Measurements from ENCODE around the gene CLASP1. TPM values are rescaled to one million over a fixed set of nuclear protein-coding genes. Genes with fewer than 3 reads are reported as not detected.

The CLASP1 gene
- total and polyA plus RNA-seq, 2 of the 8 experiments (the other 6 are each of a cell fraction or from before 2014, with no cell fraction given), result 7.3 to 53.9 TPM

DNA sequence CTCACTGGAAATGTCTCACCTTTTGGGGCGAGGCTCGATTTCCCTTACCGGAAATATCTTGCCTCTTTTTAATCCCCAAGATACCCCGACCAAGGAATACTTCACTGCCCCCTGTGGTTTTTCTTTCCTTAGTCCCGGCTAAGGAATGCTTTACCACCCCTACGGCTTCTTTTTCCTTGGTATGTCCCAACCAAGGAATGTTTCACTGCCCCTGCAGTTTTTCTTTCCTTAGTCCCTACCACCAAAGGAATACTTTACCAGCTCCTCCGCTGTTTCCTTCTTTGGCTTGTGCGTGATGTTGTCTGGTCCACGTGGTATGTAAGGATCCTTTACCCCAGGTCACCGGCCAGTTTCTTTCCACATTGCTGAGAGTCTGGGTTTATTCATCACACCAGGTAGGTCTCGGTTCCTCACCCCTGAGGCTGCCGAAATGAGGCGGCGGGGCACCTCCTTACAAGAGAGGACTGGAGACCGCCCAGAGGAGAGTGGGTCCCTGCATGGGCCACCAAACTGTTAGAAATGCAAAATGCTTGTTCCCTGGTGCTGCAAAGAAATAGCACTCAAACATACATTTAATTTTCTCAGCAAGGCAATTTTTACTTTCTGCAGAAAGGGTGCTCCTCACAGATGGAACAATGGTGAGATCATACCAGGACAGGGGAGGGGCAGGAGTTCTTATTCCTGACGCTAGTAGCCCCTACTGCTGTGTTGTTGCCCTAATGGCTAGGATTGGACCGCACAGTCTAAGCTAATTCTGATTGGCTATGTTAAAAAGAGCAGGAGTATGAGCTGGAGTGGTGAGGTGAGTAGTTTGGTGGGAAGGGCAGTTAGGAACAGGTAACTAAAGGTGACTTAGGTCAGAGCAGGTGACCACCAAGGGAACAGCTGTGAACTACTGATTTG, 33.4 kb upstream of the CLASP1 start (continued):
- TF ChIP-seq KDM4A (IDR thresholded peaks at IDR 0.05; ENCODE audit: low read depth, low read length, severe bottlenecking) (no peak), SIN3A (conservative IDR thresholded peaks at IDR 0.05 in 1 of 2, IDR thresholded peaks at IDR 0.05 in 1 of 2; ENCODE audit: low read depth in 1 of 2, low read length in 2 of 2) (peak in 1 of 2 experiments; percentile 50; a peak in 2 of 4 replicates), BACH1 (IDR thresholded peaks at IDR 0.05; ENCODE audit: low read length) (no peak), CBX8 (IDR thresholded peaks at IDR 0.05; ENCODE audit: borderline replicate concordance, low read depth, low read length) (no peak), HDAC6 (IDR thresholded peaks at IDR 0.05; ENCODE audit: low read depth, low read length) (no peak), RAD21 (IDR thresholded peaks at IDR 0.05 in 1 of 2, conservative IDR thresholded peaks at IDR 0.05 in 1 of 2; ENCODE audit: low read depth in 2 of 2, low read length in 2 of 2) (no peak), CHD2 (IDR thresholded peaks at IDR 0.05; ENCODE audit: low read length) (no peak), SRF (IDR thresholded peaks at IDR 0.05; ENCODE audit: low read depth, low read length) (peak; percentile 56; the same call in 1 of the 2 replicates), CBX5 (IDR thresholded peaks at IDR 0.05; ENCODE audit: low read depth, low read length) (no peak), TAF1 (IDR thresholded peaks at IDR 0.05; ENCODE audit: low read depth, low read length) (peak; percentile 87), RFX5 (IDR thresholded peaks at IDR 0.05; ENCODE audit: borderline replicate concordance, low read depth, low read length) (no peak), POU5F1 (IDR thresholded peaks at IDR 0.05; ENCODE audit: low read depth, low read length) (no peak), CHD1 (IDR thresholded peaks at IDR 0.05; ENCODE audit: low read depth, low read length) (no peak; the same call in 1 of the 2 replicates), TCF12 (IDR thresholded peaks at IDR 0.05; ENCODE audit: low read depth, low read length) (no peak), CTBP2 (IDR thresholded peaks at IDR 0.05; ENCODE audit: borderline replicate concordance, insufficient read depth, insufficient read length, low read length) (no peak), EP300 (IDR thresholded peaks at IDR 0.05; ENCODE audit: borderline replicate concordance in 1 of 2, low read depth in 2 of 2, low read length in 2 of 2) (peak in 1 of 2 experiments; percentile 99; a peak in 2 of 3 replicates)
- TF ChIP-seq, protein P1, sequence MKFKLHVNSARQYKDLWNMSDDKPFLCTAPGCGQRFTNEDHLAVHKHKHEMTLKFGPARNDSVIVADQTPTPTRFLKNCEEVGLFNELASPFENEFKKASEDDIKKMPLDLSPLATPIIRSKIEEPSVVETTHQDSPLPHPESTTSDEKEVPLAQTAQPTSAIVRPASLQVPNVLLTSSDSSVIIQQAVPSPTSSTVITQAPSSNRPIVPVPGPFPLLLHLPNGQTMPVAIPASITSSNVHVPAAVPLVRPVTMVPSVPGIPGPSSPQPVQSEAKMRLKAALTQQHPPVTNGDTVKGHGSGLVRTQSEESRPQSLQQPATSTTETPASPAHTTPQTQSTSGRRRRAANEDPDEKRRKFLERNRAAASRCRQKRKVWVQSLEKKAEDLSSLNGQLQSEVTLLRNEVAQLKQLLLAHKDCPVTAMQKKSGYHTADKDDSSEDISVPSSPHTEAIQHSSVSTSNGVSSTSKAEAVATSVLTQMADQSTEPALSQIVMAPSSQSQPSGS (IDR thresholded peaks at IDR 0.05; ENCODE audit: low read length), result peak; percentile 78; the same call in 1 of the 2 replicates
- TF ChIP-seq, protein P2, sequence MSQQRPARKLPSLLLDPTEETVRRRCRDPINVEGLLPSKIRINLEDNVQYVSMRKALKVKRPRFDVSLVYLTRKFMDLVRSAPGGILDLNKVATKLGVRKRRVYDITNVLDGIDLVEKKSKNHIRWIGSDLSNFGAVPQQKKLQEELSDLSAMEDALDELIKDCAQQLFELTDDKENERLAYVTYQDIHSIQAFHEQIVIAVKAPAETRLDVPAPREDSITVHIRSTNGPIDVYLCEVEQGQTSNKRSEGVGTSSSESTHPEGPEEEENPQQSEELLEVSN (IDR thresholded peaks at IDR 0.05), result peak; percentile 37
- TF ChIP-seq, protein P3, sequence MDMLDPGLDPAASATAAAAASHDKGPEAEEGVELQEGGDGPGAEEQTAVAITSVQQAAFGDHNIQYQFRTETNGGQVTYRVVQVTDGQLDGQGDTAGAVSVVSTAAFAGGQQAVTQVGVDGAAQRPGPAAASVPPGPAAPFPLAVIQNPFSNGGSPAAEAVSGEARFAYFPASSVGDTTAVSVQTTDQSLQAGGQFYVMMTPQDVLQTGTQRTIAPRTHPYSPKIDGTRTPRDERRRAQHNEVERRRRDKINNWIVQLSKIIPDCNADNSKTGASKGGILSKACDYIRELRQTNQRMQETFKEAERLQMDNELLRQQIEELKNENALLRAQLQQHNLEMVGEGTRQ (IDR thresholded peaks at IDR 0.05; ENCODE audit: low read length), result no peak

All from H1 (cell line).